ENCODE data around the gene ATAD3B.

DNA sequence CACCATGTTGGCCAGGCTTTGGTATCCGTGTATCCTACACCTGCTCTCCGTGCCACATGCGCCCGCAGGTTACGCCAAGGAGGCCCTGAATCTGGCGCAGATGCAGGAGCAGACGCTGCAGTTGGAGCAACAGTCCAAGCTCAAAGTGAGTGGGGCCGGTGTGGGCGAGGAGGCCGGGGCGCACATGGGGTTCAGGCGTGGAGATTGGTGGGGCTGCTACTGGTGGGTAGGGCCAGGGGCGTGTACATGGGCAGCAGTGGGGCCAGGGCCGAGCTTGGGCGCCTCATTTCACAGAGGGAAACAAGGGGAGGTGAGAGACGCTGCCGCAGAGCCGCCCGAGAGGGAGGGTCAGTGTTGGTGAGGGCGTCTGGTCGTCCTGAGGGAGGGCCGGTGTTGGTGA is 5.6 kb downstream of the ATAD3B start:
- TF ChIP-seq YY1 (IDR thresholded peaks at IDR 0.05; ENCODE audit: insufficient read depth, insufficient read length), result no peak
- TF ChIP-seq ZNF274 (IDR thresholded peaks at IDR 0.05; ENCODE audit: low read depth, low read length), result no peak

All from NT2/D1 (cell line).